ENCODE data around the gene UFM1.
"Not testable (repeated sequence)": the region's sequence is repeated elsewhere in the genome, so short reads cannot be mapped to it uniquely, and the experiment has no call there.

The UFM1 gene

GRCh38 chr13:38349390-38350113 is at the start of gene UFM1:
Gene UFM1 (plus strand): TSS chr13:38349851. CDS start chr13:38349920, 69 bp downstream.
- peak; percentile 78 to 85 for DNase-seq

GRCh38 chr13:38301236-38301635 is 48.4 kb upstream of the UFM1 start:
- no peak for DNase-seq

- DNase-seq = no peak
These were observed 45.8 kb upstream of the UFM1 start for GRCh38 chr13:38303816-38304320.

- no peak for DNase-seq
These were observed 40.9 kb upstream of the UFM1 start for GRCh38 chr13:38308736-38309135.

GRCh38 chr13:38309397-38309796 is 40.3 kb upstream of the UFM1 start:
- DNase-seq = no peak

- not testable (repeated sequence) for DNase-seq
These were observed 38.5 kb upstream of the UFM1 start for GRCh38 chr13:38311175-38311574.

- no peak for DNase-seq
These were observed 33.5 kb upstream of the UFM1 start for GRCh38 chr13:38316129-38316528.

GRCh38 chr13:38321654-38322053 is 28.0 kb upstream of the UFM1 start:
- DNase-seq = no peak

GRCh38 chr13:38325426-38325825 is 24.2 kb upstream of the UFM1 start:
- no peak for DNase-seq

- DNase-seq = no peak
These were observed 21.0 kb upstream of the UFM1 start for GRCh38 chr13:38328699-38329098.

- no peak for DNase-seq
These were observed 14.8 kb upstream of the UFM1 start for GRCh38 chr13:38334845-38335244.

- no peak for DNase-seq
These were observed 11.6 kb upstream of the UFM1 start for GRCh38 chr13:38338089-38338488.

- no peak for DNase-seq
These were observed 9.0 kb upstream of the UFM1 start for GRCh38 chr13:38340624-38341023.

GRCh38 chr13:38341149-38341692 is 8.4 kb upstream of the UFM1 start:
- DNase-seq = no peak

GRCh38 chr13:38346764-38347163 is 2.9 kb upstream of the UFM1 start:
- DNase-seq = no peak

GRCh38 chr13:38348861-38349389 is 726 bp upstream of the UFM1 start:
- DNase-seq = peak; percentile 0 to 56

GRCh38 chr13:38350114-38350617 is 515 bp downstream of the UFM1 start:
- peak; percentile 44 to 58 for DNase-seq

- no peak for DNase-seq
These were observed 6.0 kb downstream of the UFM1 start for GRCh38 chr13:38355595-38356119.

GRCh38 chr13:38358684-38359083 is 9.0 kb downstream of the UFM1 start:
- DNase-seq = no peak

GRCh38 chr13:38361542-38362262 is 12.1 kb downstream of the UFM1 start:
- no peak for DNase-seq

GRCh38 chr13:38363219-38363618 is 13.6 kb downstream of the UFM1 start:
- DNase-seq = no peak

- not testable (repeated sequence) for DNase-seq
These were observed 14.1 kb downstream of the UFM1 start for GRCh38 chr13:38363746-38364145.

GRCh38 chr13:38365661-38366060 is 16.0 kb downstream of the UFM1 start:
- DNase-seq = no peak

All from stimulated activated CD4-positive, alpha-beta T cell treated with anti-CD3 and anti-CD28 coated beads, Interleukin-4, amount 100 ng/mL, for 4 hours (primary cell).